Measurements from ENCODE around the gene FOXA3. TPM values are rescaled to one million over a fixed set of nuclear protein-coding genes. Genes with fewer than 3 reads are reported as not detected.

Gene FOXA3
- total and polyA plus RNA-seq, 10 of the 15 experiments (the other 5 are each of a cell fraction or from before 2014, with no cell fraction given) = 0.04 to 0.83 (median 0.11) TPM; not detected in 5

- TF ChIP-seq POLR2AphosphoS2 (IDR thresholded peaks at IDR 0.05; ENCODE audit: low read depth, low read length) (no peak), FOS (IDR thresholded peaks at IDR 0.05; ENCODE audit: borderline replicate concordance, extremely low read depth, insufficient read length) (no peak), STAT3 (IDR thresholded peaks at IDR 0.05; ENCODE audit: low read depth, low read length) (no peak), SUPT20H (IDR thresholded peaks at IDR 0.05; ENCODE audit: borderline replicate concordance, control insufficient read depth, low read depth, low read length) (no peak), BCL3 (IDR thresholded peaks at IDR 0.05; ENCODE audit: borderline replicate concordance, insufficient read depth, low read depth, low read length, poor library complexity, severe bottlenecking) (no peak), IRF4 (IDR thresholded peaks at IDR 0.05; ENCODE audit: low read depth, low read length) (no peak), HDGF (IDR thresholded peaks at IDR 0.05) (peak; percentile 98; the same call in 1 of the 2 replicates), BACH1 (IDR thresholded peaks at IDR 0.05; ENCODE audit: borderline replicate concordance) (no peak; the same call in 1 of the 2 replicates), STAT1 (conservative IDR thresholded peaks at IDR 0.05) (no peak), CREM (IDR thresholded peaks at IDR 0.05; ENCODE audit: low read depth) (no peak), NRF1 (conservative IDR thresholded peaks at IDR 0.05; ENCODE audit: low read depth, low read length) (no peak)
- TF ChIP-seq, protein P1, sequence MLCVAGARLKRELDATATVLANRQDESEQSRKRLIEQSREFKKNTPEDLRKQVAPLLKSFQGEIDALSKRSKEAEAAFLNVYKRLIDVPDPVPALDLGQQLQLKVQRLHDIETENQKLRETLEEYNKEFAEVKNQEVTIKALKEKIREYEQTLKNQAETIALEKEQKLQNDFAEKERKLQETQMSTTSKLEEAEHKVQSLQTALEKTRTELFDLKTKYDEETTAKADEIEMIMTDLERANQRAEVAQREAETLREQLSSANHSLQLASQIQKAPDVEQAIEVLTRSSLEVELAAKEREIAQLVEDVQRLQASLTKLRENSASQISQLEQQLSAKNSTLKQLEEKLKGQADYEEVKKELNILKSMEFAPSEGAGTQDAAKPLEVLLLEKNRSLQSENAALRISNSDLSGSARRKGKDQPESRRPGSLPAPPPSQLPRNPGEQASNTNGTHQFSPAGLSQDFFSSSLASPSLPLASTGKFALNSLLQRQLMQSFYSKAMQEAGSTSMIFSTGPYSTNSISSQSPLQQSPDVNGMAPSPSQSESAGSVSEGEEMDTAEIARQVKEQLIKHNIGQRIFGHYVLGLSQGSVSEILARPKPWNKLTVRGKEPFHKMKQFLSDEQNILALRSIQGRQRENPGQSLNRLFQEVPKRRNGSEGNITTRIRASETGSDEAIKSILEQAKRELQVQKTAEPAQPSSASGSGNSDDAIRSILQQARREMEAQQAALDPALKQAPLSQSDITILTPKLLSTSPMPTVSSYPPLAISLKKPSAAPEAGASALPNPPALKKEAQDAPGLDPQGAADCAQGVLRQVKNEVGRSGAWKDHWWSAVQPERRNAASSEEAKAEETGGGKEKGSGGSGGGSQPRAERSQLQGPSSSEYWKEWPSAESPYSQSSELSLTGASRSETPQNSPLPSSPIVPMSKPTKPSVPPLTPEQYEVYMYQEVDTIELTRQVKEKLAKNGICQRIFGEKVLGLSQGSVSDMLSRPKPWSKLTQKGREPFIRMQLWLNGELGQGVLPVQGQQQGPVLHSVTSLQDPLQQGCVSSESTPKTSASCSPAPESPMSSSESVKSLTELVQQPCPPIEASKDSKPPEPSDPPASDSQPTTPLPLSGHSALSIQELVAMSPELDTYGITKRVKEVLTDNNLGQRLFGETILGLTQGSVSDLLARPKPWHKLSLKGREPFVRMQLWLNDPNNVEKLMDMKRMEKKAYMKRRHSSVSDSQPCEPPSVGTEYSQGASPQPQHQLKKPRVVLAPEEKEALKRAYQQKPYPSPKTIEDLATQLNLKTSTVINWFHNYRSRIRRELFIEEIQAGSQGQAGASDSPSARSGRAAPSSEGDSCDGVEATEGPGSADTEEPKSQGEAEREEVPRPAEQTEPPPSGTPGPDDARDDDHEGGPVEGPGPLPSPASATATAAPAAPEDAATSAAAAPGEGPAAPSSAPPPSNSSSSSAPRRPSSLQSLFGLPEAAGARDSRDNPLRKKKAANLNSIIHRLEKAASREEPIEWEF (IDR thresholded peaks at IDR 0.05; ENCODE audit: insufficient replicate concordance, low read depth, low read length) = no peak
These were observed 12.5 kb downstream of the FOXA3 start (continued) for GRCh38 chr19:45876411-45877197.

All from GM12878 (cell line).